B cell (primary cell): Measurements from ENCODE around the gene RASGEF1C. TPM values are rescaled to one million over a fixed set of nuclear protein-coding genes. Genes with fewer than 3 reads are reported as not detected.

Experiments
- ATAC-seq: fragments of 200-7000 bp; cut with Tn5 transposase; one replicate; pipeline ENCODE4 v1.10.0; 2021; ENCODE audit warnings: low read depth, mild to moderate bottlenecking, moderate number of reproducible peaks, moderate library complexity
- CTCF ChIA-PET: fragments of 350-600 bp; sonication (Branson Sonifier 250); formaldehyde crosslinking; loops from one replicate; lab custom pipeline; 2021; ENCODE audit warnings: antibody characterized with exemption, inconsistent platforms; lab: Charles Lee
- POLR2A ChIA-PET: fragments of 350-600 bp; sonication (Branson Sonifier 250); formaldehyde crosslinking; loops from one replicate; lab custom pipeline; 2021; ENCODE audit warnings: antibody characterized with exemption; lab: Charles Lee
- DNase-seq: peaks from one replicate; pipeline ENCODE4 v3.0.0; 2013
- H2AFZ ChIP-seq: 2 replicates; pipeline ENCODE4 v1.6.1; 2012; ENCODE audit warnings: mild to moderate bottlenecking, low read depth, low read length; ENCODE audit not compliant: insufficient read depth, poor library complexity, severe bottlenecking
- H3K27ac ChIP-seq, 2 donors: 1 replicate in 1 of 2; 2 replicates in 1 of 2; pipeline ENCODE4 v1.5.1; 2012 to 2013; ENCODE audit warnings: low read length in 2 of 2, mild to moderate bottlenecking in 2 of 2, moderate library complexity in 1 of 2
- H3K27me3 ChIP-seq, 4 experiments: fragments of 200-600 bp in 1 of 4; sonication (generic) in 1 of 4; replicated peaks in 1 of 4; 1 replicate in 2 of 4; 2 replicates in 2 of 4; pipeline versions ENCODE4 v1.6.1 to v1.7.0; 2013 to 2016; ENCODE audit warnings: low read length in 3 of 4, mild to moderate bottlenecking in 2 of 4, mixed read lengths in 1 of 4, moderate library complexity in 1 of 4; ENCODE audit not compliant: insufficient read depth in 4 of 4, control insufficient read depth in 3 of 4; ENCODE audit errors: control extremely low read depth in 1 of 4
- H3K36me3 ChIP-seq, 2 experiments: replicated peaks in 1 of 2; 1 replicate in 1 of 2; 2 replicates in 1 of 2; pipeline versions ENCODE4 v1.6.1 to v1.7.1; 2013; ENCODE audit warnings: low read length in 1 of 2; ENCODE audit not compliant: insufficient read depth in 2 of 2, control insufficient read depth in 1 of 2; ENCODE audit errors: control extremely low read depth in 1 of 2, extremely low read depth in 1 of 2
- H3K4me1 ChIP-seq, 2 donors: fragments of 200-600 bp in 1 of 2; sonication (generic) in 1 of 2; 1 replicate in 1 of 2; 2 replicates in 1 of 2; pipeline versions ENCODE4 v1.5.1 to v1.6.1; 2013 to 2017; ENCODE audit warnings: low read length in 2 of 2; ENCODE audit not compliant: control insufficient read depth in 2 of 2, insufficient read depth in 2 of 2
- H3K4me2 ChIP-seq: replicated peaks from 2 replicates; pipeline ENCODE3; 2012; ENCODE audit warnings: mild to moderate bottlenecking, low read depth, low read length; ENCODE audit not compliant: poor library complexity, severe bottlenecking
- H3K4me3 ChIP-seq, 5 experiments: fragments of 200-600 bp in 1 of 5; sonication (generic) in 1 of 5; 1 replicate in 3 of 5; 2 replicates in 2 of 5; pipeline versions ENCODE4 v1.5.1 to v1.7.0; 2011 to 2016; ENCODE audit warnings: low read length in 4 of 5, mild to moderate bottlenecking in 4 of 5, low read depth in 2 of 5, control low read depth in 1 of 5, moderate library complexity in 1 of 5; ENCODE audit not compliant: insufficient read depth in 1 of 5; ENCODE audit errors: control extremely low read depth in 1 of 5, extremely low read depth in 1 of 5
- H3K79me2 ChIP-seq: fragments of 200-600 bp; sonication (generic); one replicate; pipeline ENCODE4 v1.6.0; 2016; ENCODE audit warnings: low read length; ENCODE audit not compliant: control insufficient read depth, insufficient read depth
- H3K9ac ChIP-seq: fragments of 200-600 bp; sonication (generic); 2 replicates; pipeline ENCODE4 v1.6.1; 2017; ENCODE audit warnings: mild to moderate bottlenecking, low read length, moderate library complexity
- H3K9me3 ChIP-seq, 3 donors: one replicate each; pipeline versions ENCODE4 v1.6.1 to v1.7.1; 2013; ENCODE audit warnings: low read length in 2 of 3; ENCODE audit not compliant: control insufficient read depth in 2 of 3, insufficient read depth in 1 of 3; ENCODE audit errors: control extremely low read depth in 1 of 3
- H4K20me1 ChIP-seq: 2 replicates; pipeline ENCODE4 v1.6.0; 2012; ENCODE audit warnings: mild to moderate bottlenecking, low read length; ENCODE audit not compliant: insufficient read depth, control insufficient read depth, poor library complexity, severe bottlenecking
- H3K27ac Mint-ChIP-seq: one replicate; pipeline ENCODE4 v1.8.0; 2021; ENCODE audit warnings: mixed read lengths
- H3K27me3 Mint-ChIP-seq: one replicate; pipeline ENCODE4 v1.8.0; 2021; ENCODE audit warnings: mixed read lengths
- H3K4me1 Mint-ChIP-seq: one replicate; pipeline ENCODE4 v1.8.0; 2021; ENCODE audit warnings: mixed read lengths
- H3K4me3 Mint-ChIP-seq: one replicate; pipeline ENCODE4 v1.8.0; 2021; ENCODE audit warnings: mixed read lengths
- H3K9me3 Mint-ChIP-seq: one replicate; pipeline ENCODE4 v1.8.0; 2022; ENCODE audit warnings: mixed read lengths; ENCODE audit not compliant: insufficient read depth
- EZH2 ChIP-seq: IDR thresholded peaks from 2 replicates; pipeline ENCODE4 v1.6.1; 2012; ENCODE audit warnings: borderline replicate concordance, low read depth, mild to moderate bottlenecking, moderate library complexity, low read length; ENCODE audit not compliant: insufficient read depth, poor library complexity, severe bottlenecking
- WGBS: methylation state at CpG from one replicate; pipeline ENCODE4 v1.1.5; 2013; ENCODE audit warnings: missing lambda C conversion rate; ENCODE audit not compliant: insufficient coverage; 5-methylcytosine and 5-hydroxymethylcytosine counted together
- intact Hi-C: fragments of 100-400 bp; cut with micrococcal nuclease; formaldehyde crosslinking; loops from one replicate; pipeline ENCODE4 v1.10.0; 2022
- polyA plus RNA-seq: library from polyadenylated mRNA; depleted of rRNA; stranded (reverse); fragments of >200 nt; gene quantifications from 2 replicates; pipeline ENCODE4 v1.2.3, GENCODE V29; 2012
- total RNA-seq, 2 donors: library from RNA; stranded (reverse); fragments of 120-200 nt in 1 of 2; gene quantifications; 1 replicate in 1 of 2; 2 replicates in 1 of 2; pipeline versions ENCODE4 v1.2.3 to v1.2.4, GENCODE V29; 2013 to 2022
- TF ChIP-seq, protein P1 (sequence below): fragments of 200-600 bp; IDR thresholded peaks from one replicate; pipeline ENCODE4 v1.8.0; 2022; ENCODE audit warnings: antibody characterized with exemption, mild to moderate bottlenecking

The RASGEF1C gene
- total and polyA plus RNA-seq, 2 donors (not counting 1 experiment from before 2014, with no cell fraction given), result not detected

- no peaks in the 10 kb centered on the region for H3K79me2 ChIP-seq
- H3K27me3 ChIP-seq, result peaks cover 0 to under 1% (median 0%) of the 10 kb centered on the region in 4 experiments
- CTCF ChIA-PET, result no interaction called here
- no peak overlapping the region for H3K4me2 ChIP-seq
- TF ChIP-seq, protein P1, sequence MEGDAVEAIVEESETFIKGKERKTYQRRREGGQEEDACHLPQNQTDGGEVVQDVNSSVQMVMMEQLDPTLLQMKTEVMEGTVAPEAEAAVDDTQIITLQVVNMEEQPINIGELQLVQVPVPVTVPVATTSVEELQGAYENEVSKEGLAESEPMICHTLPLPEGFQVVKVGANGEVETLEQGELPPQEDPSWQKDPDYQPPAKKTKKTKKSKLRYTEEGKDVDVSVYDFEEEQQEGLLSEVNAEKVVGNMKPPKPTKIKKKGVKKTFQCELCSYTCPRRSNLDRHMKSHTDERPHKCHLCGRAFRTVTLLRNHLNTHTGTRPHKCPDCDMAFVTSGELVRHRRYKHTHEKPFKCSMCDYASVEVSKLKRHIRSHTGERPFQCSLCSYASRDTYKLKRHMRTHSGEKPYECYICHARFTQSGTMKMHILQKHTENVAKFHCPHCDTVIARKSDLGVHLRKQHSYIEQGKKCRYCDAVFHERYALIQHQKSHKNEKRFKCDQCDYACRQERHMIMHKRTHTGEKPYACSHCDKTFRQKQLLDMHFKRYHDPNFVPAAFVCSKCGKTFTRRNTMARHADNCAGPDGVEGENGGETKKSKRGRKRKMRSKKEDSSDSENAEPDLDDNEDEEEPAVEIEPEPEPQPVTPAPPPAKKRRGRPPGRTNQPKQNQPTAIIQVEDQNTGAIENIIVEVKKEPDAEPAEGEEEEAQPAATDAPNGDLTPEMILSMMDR, result no peak
- TF ChIP-seq EZH2, result no peak
- H3K9me3 ChIP-seq, result no peaks in the 10 kb centered on the region
- no peak overlapping the region for H2AFZ ChIP-seq
- H3K9me3 Mint-ChIP-seq, result peaks cover 2% of the 10 kb centered on the region
- no peak overlapping the region for H3K4me3 Mint-ChIP-seq
- H3K27me3 Mint-ChIP-seq, result peaks cover 14% of the 10 kb centered on the region
- ATAC-seq (no peak), DNase-seq (no peak)
- 88% methylated on average over 18 of the region's 18 CpGs for WGBS
- H3K27ac ChIP-seq, result no peak overlapping the region
- H3K27ac Mint-ChIP-seq, result no peak overlapping the region
- H3K9ac ChIP-seq, result no peak overlapping the region
- no peaks in the 10 kb centered on the region for H4K20me1 ChIP-seq
- H3K4me1 ChIP-seq, result no peaks in the 10 kb centered on the region
- H3K4me3 ChIP-seq, result no peak overlapping the region
- intact Hi-C loops, result no loop called here
- no peaks in the 10 kb centered on the region for H3K4me1 Mint-ChIP-seq
- POLR2A ChIA-PET, result no interaction called here
- H3K36me3 ChIP-seq, result no peaks in the 10 kb centered on the region
Measured at GRCh38 chr5:180098991-180099732, 109.8 kb downstream of the RASGEF1C start.

DNA sequence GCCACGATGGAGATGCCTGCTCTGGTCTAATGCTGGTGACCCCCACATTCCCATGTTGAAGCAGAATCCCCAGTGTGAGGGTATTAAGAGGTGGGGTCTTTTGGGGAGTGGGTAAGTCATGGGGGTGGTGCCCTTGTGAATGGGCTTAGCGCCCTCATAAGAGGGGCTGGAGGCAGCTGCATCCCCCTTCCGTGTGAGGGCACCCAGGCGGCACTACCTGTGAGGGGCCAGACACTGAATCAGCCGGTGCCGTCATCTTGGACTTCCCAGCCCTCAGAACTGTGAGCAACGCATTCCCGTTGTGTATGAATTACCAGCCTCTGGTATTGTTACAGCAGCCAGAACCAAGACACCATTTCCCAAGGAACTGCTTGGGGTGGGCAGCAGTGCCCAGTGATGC lies 110.5 kb downstream of the RASGEF1C start:
- POLR2A ChIA-PET, result no interaction called here
- H2AFZ ChIP-seq, result no peak overlapping the region
- peaks cover 0 to 2% (median 0%) of the 10 kb centered on the region in 4 experiments for H3K27me3 ChIP-seq
- no peak overlapping the region for H3K27ac ChIP-seq
- no peak for TF ChIP-seq EZH2
- TF ChIP-seq, protein P1, result no peak
- H3K36me3 ChIP-seq, result no peaks in the 10 kb centered on the region
- H3K9me3 Mint-ChIP-seq, result peaks cover 2% of the 10 kb centered on the region
- H3K4me1 ChIP-seq, result no peaks in the 10 kb centered on the region
- no peak overlapping the region for H3K4me3 Mint-ChIP-seq
- no peaks in the 10 kb centered on the region for H3K79me2 ChIP-seq
- no peak overlapping the region for H3K4me2 ChIP-seq
- CTCF ChIA-PET, result no interaction called here
- H3K27ac Mint-ChIP-seq, result no peak overlapping the region
- no peaks in the 10 kb centered on the region for H3K9me3 ChIP-seq
- DNase-seq, result no peak
- 89% methylated on average over 8 of the region's 8 CpGs for WGBS
- intact Hi-C loops, result no loop called here
- peaks cover 3% of the 10 kb centered on the region for H3K4me1 Mint-ChIP-seq
- H3K9ac ChIP-seq, result no peak overlapping the region
- no peaks in the 10 kb centered on the region for H4K20me1 ChIP-seq
- peaks cover 18% of the 10 kb centered on the region for H3K27me3 Mint-ChIP-seq
- ATAC-seq, result no peak
- H3K4me3 ChIP-seq, result no peak overlapping the region
